Measurements from ENCODE around the gene CNGB1.
"Not testable (repeated sequence)": the region's sequence is repeated elsewhere in the genome, so short reads cannot be mapped to it uniquely, and the experiment has no call there.

The CNGB1 gene

DNA sequence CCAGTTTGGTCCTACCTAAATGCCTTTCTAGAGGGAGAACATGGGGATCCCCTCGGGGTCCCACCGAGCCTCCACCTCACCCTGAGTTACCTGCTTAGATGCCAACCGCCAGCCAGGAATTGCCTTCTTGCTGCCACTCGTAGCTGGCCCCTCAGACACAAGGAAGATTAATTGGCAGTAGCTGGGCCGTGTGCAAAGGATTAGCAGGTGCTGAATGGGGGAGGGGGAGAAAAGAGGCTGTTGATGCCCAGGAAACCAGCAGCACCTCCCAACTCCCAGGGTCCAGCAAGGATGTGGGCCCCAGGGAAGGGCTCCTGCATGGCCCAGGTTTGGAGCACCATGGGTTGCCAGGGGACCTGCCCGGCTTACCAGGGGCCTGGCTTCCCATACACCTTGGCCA lies at the start of gene CNGB1:
CNGB1 (minus strand) TSS at position 159 of the 400 bp plus-strand sequence. CDS start 3,842 bp downstream, outside the sequence.
- no peak for DNase-seq (ENCODE audit: low read depth in 1 of 2, low spot score in 1 of 2)

DNA sequence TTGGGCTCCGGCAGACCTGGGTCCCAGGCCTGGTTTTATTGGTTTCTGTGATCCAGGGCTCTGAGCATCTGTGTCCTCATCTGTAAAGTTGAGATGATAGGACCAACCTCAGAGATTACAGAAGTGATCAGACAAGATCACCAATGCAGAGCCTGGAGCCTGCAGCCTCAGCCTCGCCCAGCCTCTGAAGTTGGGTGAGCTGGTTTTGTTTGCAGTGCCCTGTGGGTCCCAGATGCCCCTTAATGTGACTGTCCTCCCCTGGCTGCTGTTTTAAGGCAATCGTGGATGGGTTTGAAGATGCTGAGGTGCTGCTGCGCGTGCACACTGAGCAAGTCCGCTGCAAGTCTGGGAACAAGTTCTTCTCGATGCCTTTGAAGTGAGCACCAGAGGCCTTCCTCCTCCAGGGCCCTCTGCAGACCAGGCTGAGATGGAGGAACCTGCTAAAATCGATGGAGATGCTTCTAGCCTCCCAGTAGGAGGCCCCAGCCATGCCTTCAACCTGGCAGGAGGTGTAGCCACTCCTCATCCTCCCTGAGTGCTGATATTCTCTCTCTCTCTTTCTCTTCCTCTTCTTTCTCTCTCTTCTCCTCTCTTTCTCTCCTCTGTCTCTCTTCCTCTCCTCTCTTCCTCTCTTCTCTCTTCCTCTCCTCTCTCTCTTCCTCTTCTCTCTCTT lies 49.1 kb upstream of the CNGB1 start:
- no peak for DNase-seq (ENCODE audit: low read depth in 1 of 2, low spot score in 1 of 2)

DNA sequence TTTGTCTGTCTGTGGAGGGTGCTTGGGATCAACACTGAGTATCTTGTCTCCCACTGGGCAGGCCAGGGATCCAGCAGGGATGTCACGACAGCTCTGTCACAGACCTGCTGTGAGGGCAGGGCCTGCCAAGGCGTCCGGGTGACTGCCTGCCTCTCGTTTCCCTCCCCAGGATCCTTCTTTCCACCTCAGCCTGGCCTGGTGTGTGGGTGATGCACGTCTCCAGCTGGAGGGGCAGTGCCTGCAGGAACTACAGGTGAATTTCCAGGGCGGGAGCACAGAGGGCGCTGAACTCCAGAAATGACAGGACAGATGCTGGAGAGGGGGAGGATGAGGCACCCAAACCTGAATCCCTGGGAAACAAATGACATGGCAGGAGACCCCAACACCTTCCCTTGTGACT lies 47.9 kb upstream of the CNGB1 start:
- DNase-seq (ENCODE audit: low read depth in 1 of 2, low spot score in 1 of 2), result no peak

GRCh38 chr16:58016840-58017446 lies 46.0 kb upstream of the CNGB1 start:
- no peak for DNase-seq (ENCODE audit: low read depth in 1 of 2, low spot score in 1 of 2)

DNA sequence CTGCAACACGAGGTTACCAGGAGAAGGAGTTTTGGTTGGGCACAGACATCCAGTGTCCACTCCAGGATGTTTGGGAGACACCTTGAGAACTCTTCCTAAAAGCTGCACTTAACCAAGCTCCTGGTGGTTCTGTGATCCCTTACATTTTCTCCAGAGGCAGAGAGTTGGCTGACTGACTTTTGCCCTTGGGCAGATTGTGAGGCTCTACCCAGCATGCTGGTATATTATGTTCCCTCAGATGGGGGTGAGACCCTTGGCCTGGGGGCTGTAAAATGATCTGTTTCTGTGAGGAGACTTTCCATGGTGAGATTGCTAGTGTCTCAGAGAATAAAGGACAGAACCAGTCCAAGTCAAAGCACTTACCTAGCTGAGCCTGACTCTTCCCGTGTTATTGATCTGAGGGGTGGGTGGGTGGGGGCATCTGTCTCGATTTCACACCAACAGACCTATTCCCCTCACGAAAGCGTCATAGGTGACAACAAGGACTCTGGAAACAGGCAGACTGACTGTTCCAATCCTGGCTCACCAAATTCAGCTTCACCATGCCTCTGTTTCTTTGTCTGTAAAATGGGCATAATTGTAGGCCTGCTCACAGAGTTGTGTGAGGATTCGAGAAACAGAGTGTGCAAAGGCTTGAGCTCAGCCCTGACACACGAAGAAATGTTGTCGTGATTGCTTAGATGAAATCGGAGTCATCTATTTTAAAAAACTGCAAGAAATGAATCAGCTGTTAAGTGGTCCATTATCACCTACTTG lies 42.5 kb upstream of the CNGB1 start:
- no peak for DNase-seq (ENCODE audit: low read depth in 1 of 2, low spot score in 1 of 2)

DNA sequence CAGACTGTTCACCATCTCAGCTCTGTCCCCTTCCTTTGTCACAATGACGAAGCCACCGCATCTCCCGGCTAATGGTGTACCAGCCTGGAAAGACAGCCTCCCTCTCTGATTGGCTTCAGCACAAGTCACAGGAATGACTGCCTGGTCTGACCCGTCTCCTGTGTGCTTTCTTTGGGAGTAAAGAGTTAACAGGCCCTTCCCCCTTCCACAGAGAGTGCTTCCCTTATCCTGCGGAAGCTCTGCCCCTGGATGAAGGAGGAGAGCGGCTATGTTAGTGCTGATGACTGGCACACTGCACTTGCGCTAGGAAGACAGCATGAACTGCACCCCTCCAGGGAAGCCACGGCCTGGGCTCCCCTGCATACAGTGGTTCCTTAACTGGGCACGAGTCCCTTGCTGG lies 41.6 kb upstream of the CNGB1 start:
- DNase-seq (ENCODE audit: low read depth in 1 of 2, low spot score in 1 of 2), result no peak

DNA sequence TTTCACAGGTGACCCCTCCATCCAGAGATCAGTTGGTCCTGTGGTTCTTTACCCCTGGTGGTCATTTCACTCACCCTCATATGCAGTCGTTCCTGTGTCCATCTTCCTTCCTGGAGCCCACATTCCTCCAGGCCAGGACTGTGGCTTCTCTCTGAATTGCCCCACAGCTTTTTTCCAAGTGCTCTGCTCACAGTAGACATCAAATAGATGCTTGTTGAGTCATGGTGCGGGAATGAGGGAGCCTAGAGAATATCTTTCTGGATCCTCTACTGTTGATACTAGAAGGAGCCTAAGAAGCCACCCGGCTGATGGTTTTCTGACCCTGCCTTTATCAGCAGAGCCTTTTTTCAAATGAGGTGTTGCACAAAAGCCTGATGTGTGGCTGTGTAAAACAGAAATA lies 40.7 kb upstream of the CNGB1 start:
- DNase-seq (ENCODE audit: low read depth in 1 of 2, low spot score in 1 of 2), result no peak

GRCh38 chr16:58010886-58011285 lies 40.0 kb upstream of the CNGB1 start:
- DNase-seq (ENCODE audit: low read depth in 1 of 2, low spot score in 1 of 2), result no peak

DNA sequence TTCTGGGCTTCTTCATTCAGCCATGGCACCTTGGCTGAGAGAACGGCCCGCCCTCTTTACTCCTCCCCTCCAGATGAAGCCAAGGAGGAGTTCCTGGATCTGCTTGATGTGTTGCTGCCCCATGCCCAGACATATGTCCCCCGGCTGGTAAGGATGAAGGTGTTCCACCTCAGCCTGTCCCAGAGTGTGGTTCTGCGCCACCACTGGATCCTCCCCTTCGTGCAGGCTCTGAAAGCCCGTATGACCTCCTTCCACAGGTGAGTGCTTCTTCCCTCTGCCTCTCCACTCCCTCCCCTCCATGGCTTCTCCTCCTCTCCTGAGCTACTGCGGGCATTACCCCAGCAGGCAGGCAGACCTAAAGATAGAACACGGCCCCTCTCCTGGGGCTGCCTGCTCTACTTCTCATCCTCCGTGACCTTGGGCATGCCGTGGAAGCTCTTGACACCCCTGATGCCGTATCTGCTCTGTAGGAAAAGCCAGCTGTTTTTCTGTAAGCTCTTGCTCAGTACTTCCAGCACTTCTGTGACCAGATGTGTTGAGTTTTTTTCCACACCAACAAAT lies 39.0 kb upstream of the CNGB1 start:
- DNase-seq (ENCODE audit: low read depth in 1 of 2, low spot score in 1 of 2), result no peak

GRCh38 chr16:58004736-58005135 lies 33.8 kb upstream of the CNGB1 start:
- not testable (repeated sequence) for DNase-seq (ENCODE audit: low read depth in 1 of 2, low spot score in 1 of 2)

- DNase-seq (ENCODE audit: low read depth in 1 of 2, low spot score in 1 of 2), result no peak
These were observed 32.0 kb upstream of the CNGB1 start for GRCh38 chr16:58002936-58003335.

DNA sequence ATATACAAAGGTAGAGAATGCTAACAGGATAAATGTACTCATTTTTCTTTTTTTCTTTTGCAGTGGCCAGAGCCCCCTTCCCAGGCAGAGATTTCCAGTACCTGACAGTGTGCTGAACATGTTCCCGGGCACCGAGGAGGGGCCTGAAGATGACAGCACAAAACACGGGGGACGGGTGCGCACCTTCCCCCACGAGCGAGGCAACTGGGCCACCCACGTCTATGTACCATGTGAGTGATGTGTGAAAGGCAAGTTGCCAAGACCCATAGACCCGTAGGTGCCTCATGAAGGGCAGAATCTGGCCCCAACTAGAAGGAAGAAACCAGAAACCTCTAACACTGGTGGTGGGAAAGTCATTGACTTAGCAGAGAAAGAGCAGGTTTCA lies 31.5 kb upstream of the CNGB1 start:
- no peak for DNase-seq (ENCODE audit: low read depth in 1 of 2, low spot score in 1 of 2)

- DNase-seq (ENCODE audit: low read depth in 1 of 2, low spot score in 1 of 2), result no peak
These were observed 31.0 kb upstream of the CNGB1 start for GRCh38 chr16:58001781-58002415.

GRCh38 chr16:58000706-58001676 lies 30.1 kb upstream of the CNGB1 start, which contains the start of gene USB1:
TSS of gene USB1 (plus strand) at chr16:58001407. CDS start at chr16:58001484, 77 bp downstream.
- peak; percentile 65 to 76 for DNase-seq (ENCODE audit: low read depth in 1 of 2, low spot score in 1 of 2)

DNA sequence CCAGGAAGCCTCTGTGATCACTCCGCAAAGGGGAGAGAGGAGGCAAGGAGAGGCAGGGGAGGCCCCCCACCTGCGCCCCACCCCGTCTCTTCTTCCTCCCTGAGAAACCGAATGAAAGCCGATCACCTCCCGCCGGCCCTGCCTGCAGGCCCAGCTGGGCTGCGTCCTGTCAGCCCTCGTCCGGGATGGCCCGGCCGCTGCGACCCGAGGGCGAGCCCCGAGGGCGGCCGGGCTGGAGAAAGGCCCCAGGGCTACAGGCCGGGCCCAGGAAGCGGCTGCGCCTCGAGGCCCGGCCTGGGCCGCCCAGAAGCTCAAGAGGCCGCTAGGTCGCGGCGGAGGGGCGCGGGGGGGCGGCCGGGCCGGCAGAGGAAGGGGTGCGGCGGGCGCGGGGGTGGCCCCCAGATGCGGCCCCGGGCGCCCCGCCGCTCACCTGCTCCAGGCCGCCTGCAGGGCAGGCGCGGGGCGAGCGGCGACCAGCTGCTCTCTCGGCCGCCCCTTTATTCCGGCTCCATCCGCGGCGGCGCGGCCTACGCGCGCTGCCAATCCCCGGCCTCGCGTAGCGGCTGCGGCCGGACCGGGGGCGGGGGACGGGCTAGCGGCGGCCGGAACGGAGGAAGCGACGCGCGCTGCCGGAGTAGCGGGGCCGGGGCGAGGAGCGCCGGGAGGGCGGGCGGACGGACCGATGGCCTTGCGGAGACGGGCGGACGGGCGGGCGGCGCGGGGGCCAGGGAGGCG lies 29.2 kb upstream of the CNGB1 start, which contains the start of gene ZNF319:
ZNF319 (minus strand) TSS at position 702 of the 735 bp plus-strand sequence. CDS start 2,407 bp downstream, outside the sequence.
- DNase-seq (ENCODE audit: low read depth in 1 of 2, low spot score in 1 of 2), result no peak

DNA sequence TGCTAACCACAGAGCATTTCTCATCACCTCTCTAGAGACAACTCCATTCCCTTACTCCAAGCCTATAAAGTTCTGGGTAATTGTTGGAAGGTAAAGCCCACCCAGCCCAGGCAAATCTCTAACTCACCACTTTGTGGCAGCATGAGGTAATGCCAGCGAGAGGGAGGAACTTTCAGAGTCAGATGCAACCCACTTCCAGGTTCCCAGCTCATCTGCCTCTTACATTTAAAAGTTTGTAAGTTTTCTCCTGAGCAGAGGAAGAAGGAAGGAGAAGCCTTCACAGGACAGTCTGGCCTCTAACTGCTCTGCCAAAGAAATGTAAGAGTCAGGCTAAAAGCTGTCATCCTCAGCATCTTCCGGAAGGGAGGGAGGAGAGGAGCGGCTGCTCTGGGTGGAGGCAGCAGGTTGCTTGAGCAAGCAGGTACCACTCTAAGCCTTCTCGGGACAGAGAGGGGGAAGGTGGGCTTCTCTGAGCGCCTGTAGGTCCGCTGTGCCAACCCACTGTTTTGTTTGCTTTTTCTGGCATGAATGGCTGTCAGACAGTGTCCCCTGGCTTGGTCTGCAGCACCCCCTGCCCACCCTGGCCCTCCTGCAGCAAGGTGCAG lies 28.5 kb upstream of the CNGB1 start:
- DNase-seq (ENCODE audit: low read depth in 1 of 2, low spot score in 1 of 2), result no peak

DNA sequence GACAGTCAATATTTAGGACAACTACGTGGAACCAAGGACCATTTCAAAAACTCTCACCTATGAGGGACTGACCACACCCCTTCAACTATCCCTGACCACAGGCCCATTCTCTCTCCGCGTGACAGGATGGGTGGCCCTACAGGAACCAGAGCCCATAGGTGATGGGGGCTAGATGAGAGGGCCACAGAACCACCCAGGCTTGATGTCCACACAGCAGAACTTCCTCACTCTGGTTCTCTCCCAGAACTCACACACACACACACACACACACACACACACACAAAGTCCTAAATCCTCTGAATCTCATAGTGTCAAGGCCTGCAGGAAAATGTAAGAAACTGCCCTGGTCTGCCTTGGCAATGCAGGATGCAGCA lies 28.1 kb upstream of the CNGB1 start:
- DNase-seq (ENCODE audit: low read depth in 1 of 2, low spot score in 1 of 2), result no peak

DNA sequence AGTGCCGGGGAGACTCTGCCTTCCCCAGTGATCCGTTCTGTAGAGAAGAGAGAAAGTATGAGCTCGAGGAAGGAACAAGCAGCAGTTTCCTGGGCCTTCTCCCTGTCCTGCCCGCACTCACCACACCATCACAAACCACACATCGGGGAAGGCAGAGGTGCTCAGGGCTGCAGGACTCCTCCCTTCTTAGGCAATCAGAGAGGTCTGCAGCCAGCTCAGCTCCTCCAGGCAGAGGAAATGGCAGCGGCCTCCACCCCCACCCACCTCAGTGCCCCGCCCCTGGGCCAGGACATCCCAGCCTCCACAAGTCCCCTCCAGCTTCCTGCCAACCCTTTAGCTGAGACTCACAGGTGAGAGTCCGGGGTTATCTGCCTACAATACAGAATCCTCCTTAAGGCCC lies 27.6 kb upstream of the CNGB1 start:
- DNase-seq (ENCODE audit: low read depth in 1 of 2, low spot score in 1 of 2), result no peak

Data from activated CD4-positive, alpha-beta T cell treated with anti-CD3 and anti-CD28 coated beads, Interleukin-2, amount 50 U/mL, for 24 hours (primary cell).